Jurkat, Clone E6-1 (cell line): ENCODE data around the gene SRGAP2C.
"Not testable (repeated sequence)": the region's sequence is repeated elsewhere in the genome, so short reads cannot be mapped to it uniquely, and the experiment has no call there.

Experiments used
- DNase-seq: peaks from one replicate; pipeline ENCODE4 v3.0.0-alpha.2; 2011; ENCODE audit warnings: low read depth, low spot score
- H3K4me3 ChIP-seq: 2 replicates; pipeline ENCODE4 v1.5.1; 2011; ENCODE audit warnings: mild to moderate bottlenecking, low read length, control low read depth, moderate library complexity

Gene SRGAP2C

DNA sequence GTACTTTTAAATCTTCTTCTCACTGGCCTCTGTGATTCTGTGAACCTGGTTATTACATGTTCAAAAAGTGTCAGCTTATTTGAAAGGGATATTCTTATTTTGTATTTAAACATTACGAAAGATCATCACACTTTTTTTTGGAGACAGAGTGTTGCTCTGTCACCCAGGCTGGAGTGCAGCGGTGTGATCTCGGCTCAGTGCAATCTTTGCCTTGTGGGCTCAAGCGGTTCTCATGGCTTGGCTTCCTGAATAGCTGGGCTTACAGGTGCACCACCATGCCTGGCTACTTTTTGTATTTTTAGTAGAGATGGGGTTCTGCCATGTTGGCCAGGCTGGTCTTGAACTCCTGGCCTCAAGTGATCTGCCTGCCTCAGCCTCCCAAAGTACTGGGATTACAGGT lies 82.3 kb downstream of the SRGAP2C start:
- DNase-seq, H3K4me3 ChIP-seq: not testable (repeated sequence)

DNA sequence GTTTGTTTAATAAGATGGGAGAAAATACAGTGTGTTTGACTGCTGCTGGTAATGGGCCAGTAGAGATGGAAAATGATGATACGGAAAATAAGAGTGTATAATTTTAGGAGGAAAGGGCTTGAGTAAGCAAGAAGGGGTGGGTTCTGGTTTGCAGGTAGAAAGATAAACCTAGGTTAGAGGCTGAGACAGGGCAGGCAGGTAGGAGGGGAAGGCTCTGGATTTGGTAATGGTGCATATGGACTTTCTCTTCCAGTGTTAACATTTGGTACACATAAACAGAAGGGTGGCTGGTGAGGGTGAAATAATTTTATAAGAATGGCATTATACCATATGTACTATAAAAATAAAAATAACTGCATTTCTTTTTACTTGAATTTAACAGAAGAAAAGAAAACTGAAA lies 84.5 kb downstream of the SRGAP2C start:
- not testable (repeated sequence) for DNase-seq, H3K4me3 ChIP-seq

DNA sequence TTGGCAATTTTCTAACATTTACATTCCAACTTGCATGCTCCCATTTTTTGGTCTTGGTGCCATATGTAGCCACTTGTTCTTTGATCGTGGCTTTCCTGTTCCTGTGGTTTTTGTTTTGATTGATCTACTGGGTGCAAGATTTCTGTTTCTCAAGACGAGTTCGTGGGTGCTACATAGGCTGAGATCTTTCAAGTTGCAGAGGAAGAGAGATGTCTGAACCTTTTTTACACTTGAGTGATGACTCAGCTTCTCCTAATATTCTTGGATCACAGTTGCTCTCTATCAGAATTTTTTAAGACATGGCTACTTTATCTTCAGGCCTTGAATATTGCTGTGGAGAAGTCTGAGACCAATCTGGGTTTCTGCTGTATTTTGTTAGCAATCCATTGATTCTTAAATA lies 85.2 kb downstream of the SRGAP2C start:
- H3K4me3 ChIP-seq, DNase-seq: not testable (repeated sequence)

DNA sequence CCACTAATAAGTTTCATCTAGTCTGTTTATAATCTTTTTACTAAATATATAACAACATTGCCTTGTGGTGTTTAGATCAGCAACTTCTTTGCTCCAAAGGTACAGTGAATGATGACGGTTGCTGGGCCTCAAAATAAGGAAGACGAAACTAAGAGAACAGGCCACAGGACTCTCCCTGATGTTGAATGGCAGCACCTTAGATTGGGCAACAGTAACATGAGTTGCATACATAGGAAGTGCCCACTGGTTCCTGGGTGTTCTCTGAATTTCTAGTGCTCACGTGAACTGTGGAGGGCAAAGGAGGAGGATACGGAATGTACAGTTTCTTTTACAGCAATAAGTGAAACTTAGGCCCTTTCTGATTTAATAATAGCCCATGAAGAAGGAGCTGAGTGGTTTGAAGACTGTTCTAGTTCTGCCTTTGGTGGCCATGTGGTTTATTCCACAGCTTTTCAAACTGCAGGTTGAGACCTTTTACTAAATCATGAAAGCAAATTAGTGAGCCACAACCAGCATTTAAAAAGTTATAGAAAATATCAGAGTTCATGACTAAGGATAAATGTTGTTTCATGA lies 86.5 kb downstream of the SRGAP2C start:
- H3K4me3 ChIP-seq, DNase-seq: not testable (repeated sequence)

DNA sequence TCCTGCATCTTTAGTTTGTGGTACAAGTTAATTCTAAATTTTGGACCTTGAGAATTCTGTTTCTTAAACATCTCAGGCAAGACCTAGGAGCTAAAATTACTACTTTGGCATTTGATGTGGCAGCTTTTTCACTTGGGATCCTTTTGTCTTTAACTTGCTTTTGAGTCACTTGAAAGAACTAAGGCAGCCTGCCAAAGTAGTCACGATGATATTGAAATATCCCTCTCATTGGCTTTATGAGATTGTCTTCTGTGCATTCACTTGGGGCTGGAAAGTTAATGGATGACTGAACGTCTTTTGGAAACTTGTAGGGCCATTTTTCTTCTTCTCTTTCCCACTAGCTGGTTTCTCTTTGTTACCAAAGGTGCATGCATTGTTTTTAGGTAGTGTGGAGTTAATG lies 90.7 kb downstream of the SRGAP2C start:
- not testable (repeated sequence) for H3K4me3 ChIP-seq, DNase-seq

DNA sequence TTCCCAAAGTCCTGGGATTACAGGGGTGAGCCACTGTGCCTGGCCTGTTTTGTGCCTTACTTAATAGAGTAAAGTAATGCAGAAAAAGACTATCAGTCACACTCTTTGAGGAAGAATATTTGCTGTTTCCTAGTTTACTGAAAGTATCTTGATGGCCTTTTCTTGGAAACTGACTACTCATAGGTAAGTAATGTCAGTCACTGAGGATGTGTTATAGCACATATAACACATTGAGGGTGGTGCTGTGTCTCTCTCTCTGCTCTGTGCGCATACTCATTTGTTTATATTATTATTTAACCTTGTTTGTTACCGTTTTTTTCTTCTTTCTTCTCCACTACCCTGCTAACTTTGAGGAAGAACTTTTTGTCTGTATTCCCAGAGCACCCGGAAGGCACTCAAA lies 93.4 kb downstream of the SRGAP2C start:
- DNase-seq, H3K4me3 ChIP-seq: not testable (repeated sequence)

DNA sequence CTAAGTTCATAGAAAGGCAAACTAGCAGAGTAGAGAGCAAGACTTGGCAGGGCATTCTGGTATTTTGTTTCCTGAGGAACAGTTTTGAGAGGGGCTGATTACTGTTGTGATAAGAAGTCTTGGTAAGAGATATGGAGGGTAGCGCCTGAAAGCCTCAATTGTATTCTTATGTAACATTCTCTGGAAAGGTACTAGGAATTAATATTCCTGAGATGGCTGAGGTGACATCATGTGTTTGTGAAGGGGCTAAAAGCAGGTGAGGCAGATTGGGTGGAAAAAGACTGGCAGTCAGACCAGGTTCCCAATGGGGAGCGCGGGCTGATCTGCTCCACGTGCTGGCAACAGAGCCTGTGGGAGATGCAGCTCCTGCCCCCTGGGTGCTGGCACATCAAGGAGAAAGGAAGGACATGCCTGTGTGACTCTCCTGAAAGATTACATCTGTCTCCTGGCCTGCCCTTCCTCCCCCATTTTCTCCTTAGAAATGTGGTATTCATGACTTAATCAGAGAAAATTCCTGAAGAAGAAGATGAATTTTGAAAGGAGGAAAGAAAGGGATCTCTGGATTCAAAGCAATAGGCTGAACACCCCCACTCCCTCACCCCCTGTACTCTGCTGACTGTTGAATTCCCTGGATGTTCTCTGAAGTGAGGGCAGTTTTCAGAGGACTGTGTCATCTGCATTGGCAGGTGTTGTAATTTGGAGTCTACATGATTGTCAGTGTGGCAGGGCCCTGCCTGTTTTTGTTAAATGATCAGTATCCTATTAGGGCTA lies 94.2 kb downstream of the SRGAP2C start:
- DNase-seq, H3K4me3 ChIP-seq: not testable (repeated sequence)

DNA sequence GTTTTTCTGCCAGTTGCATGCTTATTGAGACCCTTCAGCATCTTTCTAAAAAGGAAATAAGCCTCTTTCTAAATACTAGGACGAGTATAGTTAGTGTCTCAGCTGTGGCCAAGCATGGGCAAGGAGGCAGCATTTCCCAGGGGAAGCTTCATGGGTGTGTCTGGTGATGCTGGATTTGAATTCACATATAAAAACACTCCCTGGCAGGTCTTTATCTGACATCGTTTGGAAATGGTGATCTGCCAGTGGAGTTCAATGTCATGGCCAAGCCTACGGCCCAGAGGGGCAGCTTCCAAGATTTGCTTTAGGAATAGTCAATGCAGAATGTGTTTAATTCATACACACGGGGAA lies 94.7 kb downstream of the SRGAP2C start:
- not testable (repeated sequence) for DNase-seq, H3K4me3 ChIP-seq

DNA sequence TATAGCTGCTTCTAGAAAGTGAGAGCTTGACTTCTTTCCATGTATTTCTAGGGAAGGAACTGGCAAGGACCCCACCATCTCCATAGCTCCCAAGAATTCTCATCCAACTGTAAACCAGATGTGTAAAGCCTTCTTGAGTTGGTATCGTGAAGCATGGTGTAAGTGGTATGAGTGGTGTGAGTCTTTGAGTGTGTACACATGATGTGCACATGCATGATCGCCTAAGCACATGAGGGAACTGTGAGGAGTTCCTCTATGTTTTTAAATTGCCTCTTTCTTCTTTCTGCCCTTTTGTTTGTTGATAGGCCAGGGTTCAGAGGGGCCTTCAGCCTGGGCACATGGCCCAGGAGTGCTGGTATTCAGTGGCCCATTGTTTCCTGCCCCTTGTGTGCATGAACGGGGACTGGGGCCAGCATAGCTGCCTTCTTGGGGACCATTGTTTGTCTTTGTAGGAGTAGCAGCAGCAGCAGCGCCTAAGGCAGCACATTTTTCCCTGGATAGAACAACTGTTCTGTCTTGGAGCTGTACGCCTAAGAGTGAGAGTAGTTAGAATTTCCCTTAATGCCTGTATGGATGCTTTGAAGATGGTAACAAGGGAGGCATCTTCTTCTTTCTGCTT lies 96.0 kb downstream of the SRGAP2C start:
- DNase-seq, H3K4me3 ChIP-seq: not testable (repeated sequence)

DNA sequence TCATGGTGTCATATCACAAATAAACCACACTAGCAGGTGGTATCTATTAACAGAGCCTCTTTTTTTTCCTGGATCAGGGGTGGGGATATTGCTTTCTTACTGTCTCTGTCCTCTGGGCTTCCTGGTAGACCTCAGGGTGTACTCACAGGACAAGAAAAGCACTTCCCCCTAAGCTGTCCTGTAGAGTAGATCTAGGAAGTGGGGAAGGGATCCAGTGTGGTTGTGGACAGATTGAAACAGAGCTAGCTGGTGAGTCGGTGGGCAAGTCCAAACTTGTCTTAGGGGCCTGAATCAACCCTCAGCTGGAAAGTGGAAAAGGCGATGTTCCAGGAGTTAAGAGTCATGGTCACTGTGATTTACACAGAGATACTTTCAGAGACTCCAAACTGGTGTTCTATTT lies 96.7 kb downstream of the SRGAP2C start:
- H3K4me3 ChIP-seq, DNase-seq: not testable (repeated sequence)

DNA sequence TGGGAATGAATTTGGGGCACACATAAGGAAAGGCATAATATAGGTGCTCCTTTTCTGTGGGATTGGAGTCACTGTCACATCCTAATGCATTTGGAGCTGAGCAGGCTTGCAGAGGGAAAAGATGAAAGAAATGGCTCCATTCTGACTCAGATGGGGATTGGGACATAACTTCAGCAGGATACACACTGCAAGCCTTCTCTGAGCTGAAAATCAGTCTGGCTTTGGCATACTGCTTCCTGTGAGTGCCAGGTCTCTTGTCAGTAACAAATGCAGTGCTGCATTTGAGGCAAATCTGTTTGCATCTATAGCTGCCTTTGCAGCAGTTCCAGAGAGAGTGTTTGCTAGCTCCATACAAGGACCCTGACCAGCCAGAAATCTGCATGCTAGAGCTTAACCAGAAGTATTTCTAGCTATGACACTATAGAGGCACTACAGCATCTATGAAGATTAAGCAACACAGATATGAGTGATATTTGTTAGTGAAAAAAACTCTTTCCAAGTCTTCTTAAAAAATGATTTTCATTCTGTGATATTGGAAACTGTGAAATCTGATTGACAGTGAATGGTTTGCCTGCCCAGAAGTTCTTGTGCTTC lies 98.9 kb downstream of the SRGAP2C start:
- not testable (repeated sequence) for H3K4me3 ChIP-seq, DNase-seq

DNA sequence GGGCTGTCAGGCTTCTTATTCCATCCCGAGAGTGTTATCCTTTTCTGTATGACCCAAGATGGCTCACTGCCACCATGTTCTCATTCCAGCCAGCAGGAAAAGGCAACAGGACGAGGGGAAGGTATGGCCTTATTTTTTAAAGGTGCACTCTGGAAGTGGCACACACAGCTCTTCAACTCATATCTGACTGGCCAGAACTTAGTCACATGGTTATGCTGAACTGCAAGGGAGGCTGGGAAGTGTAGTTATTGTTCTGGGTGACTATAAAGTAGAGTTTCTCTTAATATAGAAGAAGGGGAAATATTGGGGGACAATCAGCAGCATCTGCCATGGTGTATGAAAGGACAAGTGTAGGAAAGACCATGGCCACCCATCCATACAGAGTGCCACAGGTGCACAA lies 107.8 kb downstream of the SRGAP2C start:
- DNase-seq, H3K4me3 ChIP-seq: not testable (repeated sequence)

DNA sequence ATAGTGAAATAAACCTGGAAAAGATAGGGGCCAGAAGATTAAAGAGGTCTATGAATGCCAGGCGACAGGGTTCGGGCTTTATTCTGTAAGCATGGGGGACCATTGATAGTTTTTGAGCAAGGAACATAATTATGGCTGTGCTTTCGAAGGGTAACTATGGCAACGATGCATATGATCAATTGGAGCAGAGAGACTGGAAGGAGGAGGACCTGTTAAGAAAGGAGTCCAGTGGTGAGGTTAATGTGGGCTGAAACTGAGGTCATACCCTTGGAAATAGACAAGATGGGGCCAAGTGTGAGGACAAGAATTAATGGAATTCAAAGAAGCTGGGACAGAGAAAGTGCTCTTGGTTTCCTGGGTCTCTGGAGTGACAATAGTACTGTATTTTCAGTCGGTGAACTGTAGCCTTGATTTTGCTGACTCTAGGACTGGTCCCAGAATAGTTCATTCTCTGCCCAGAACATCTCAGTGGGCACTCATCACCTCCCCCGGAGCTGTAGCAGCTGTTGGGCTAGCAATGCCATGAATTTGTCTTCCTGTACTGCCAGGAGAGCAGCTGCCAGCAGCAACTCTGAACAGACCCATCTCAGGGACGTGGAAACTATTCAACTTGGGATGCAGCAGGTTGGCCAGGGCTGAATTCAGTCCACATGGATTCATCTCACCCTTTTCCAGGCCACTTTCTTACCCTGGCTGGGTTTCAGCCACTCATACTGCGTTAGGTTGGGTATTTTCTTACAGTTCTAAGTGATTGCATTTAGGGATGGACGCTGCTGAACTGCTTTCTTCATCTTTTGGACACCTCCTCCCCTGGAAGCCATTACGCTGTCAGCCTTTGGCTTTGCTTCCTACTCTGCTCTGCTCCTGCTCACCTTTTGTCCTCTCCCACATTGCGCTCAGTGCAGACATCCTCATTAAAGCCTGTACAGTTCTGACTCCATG lies 108.8 kb downstream of the SRGAP2C start:
- H3K4me3 ChIP-seq, DNase-seq: not testable (repeated sequence)

DNA sequence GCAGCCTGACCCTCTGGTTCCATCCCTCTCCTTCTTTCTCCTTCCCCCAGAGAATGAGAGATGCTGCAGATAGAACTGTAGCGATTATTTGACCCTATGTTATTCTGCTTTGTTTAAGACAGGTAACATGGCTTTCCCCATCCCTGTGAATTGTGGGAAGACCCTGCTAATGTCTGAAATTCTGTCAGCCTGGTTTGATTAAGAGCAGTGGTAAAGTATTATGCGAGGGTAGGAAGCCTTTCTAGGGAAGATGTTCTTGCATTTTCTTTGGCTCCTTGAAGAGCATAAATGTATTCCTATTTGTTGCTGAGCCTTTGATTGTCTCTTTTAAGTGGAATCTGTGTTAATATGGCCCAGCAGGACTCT lies 109.4 kb downstream of the SRGAP2C start:
- H3K4me3 ChIP-seq, DNase-seq: not testable (repeated sequence)

DNA sequence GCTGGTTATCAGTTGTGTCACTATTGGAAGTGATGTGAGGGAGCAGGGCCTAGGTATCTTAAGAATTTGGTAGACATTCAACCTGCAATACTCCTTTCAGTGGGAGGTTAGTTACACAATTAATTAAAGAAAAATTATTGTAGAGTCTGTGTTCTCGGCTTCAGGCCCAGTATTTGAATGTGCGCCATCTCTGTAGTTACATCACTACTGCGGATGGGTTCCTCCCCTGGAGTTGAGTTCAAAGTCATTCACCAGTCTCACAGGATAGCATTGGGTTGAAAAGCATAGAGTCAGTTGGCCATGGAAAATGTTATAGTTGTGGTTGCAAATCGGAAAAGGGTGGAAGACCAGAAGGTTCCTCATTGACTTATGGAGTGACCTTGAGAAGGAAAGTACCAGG lies 111.8 kb downstream of the SRGAP2C start:
- H3K4me3 ChIP-seq, DNase-seq: not testable (repeated sequence)

DNA sequence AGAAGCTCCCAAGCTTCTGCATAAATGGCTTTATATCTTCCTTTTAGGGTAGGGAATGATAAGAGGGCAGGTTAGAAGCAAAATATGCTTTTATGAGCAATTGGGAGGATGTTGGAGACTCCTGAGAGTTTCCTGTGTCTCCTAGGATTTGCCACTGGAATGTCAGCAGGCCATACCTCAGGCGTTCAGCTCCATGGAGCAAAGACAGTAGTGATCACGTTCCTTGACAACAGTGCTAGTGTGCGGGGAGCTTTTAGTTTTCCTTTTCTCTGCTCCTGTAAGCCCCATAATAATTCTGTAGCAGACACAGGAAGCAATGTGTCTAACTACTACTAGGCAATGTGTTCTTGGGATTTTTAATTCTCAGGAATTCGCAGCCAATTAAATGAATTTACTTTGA lies 113.8 kb downstream of the SRGAP2C start:
- not testable (repeated sequence) for DNase-seq, H3K4me3 ChIP-seq

DNA sequence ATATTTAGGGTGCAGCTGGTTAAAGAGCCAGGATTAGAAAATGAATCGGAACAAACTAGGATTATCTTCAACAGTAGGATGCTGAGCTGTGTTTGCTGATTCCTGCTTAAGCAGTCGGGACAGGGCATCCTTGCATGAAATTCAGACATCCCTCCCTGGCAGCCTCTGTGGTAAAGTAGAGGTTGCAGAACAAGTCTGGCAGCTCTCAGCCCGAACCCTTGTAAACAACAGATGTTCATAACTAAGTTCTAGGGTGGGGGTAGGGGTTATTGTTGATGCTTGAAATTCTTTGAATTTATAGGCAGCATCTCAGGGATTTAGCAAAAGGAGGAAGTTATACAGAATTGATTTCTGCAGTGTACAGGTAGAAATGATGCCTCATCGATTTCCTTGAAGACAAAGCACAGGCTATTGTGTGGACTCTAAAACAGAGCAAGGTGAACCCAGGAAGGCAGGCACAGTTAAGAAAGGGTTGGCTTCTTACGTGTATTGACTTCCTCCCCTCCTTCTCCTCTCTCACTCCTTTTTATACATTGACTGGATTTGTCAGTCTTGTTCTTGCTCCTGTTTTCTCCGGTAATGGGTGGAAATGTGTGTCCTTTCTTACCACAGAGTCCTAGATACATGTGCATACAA lies 114.9 kb downstream of the SRGAP2C start:
- DNase-seq, H3K4me3 ChIP-seq: not testable (repeated sequence)

DNA sequence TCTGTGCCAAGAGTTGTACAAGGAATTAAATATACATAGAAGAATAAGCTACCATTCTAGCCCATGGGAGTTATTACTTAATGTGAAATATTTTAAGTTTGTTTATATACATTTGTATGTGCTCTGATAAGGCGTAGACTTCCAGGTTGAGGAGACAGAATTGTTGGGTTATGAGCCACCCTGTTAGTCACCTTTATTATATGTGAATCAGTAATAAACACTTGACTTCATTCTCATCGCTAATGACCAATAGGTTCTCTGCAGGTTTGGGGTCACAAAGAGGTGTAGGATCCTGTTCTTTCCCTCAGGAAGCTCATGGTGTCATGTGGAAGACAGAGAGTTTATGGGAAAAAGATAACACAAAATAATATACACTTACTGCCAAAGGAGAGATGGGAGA lies 117.1 kb downstream of the SRGAP2C start:
- DNase-seq, H3K4me3 ChIP-seq: not testable (repeated sequence)

DNA sequence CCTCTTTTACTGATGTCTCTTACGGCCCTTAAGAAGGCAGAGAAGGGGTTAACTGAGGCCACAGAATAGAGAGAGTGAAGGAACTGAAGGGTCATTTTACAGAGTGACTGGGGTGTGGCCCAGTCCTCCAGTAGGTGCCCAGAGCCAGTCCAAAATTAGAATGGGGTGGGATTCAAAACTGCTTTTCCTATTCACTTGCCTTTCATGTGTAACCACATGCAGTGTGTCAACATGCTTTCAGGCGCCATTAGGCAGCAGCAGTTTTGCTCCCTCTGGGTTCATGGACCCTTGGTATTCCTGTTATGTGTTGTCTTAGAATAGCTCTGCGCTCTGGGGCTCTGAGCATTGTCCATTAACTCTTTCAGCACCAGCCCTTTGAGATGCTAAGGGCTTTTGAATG lies 123.0 kb downstream of the SRGAP2C start:
- H3K4me3 ChIP-seq, DNase-seq: not testable (repeated sequence)
